ENCODE data around the gene EHD1. TPM values are rescaled to one million over a fixed set of nuclear protein-coding genes. Genes with fewer than 3 reads are reported as not detected.

Gene EHD1
- total and polyA plus RNA-seq, 2 of the 4 experiments (the other 2 are of a cell fraction) = 107 to 209 TPM

- Histone ChIP-seq H2BK15ac (ENCODE audit: low read depth, low read length) (no peak overlapping the region), H3K18ac (ENCODE audit: low read depth, low read length) (no peak overlapping the region), H3K23ac (ENCODE audit: low read depth, low read length) (no peak overlapping the region), H3K4me2 (ENCODE audit: low read depth, low read length) (no peak overlapping the region), H3K9me3 (ENCODE audit: control insufficient read depth, insufficient read depth, low read length) (no peaks in the 10 kb centered on the region), H4K91ac (ENCODE audit: insufficient read depth, low read depth, low read length) (no peak overlapping the region), H4K5ac (ENCODE audit: low read depth, low read length) (no peak overlapping the region), H4K8ac (ENCODE audit: low read depth in 2 of 2, low read length in 2 of 2) (no peak overlapping the region), H2BK20ac (ENCODE audit: low read depth, low read length) (no peak overlapping the region), H3K4ac (ENCODE audit: low read depth, low read length) (peak overlapping the region; percentile 4; the same call in 1 of the 2 replicates), H4K20me1 (ENCODE audit: insufficient read depth, low read length) (peaks cover 21% of the 10 kb centered on the region), H3K4me1 (ENCODE audit: control insufficient read depth, insufficient read depth, low read length) (peaks cover 40% of the 10 kb centered on the region), H3K9ac (ENCODE audit: low read depth, low read length) (no peak overlapping the region), H3K27me3 (ENCODE audit: control insufficient read depth, insufficient read depth, low read length) (no peaks in the 10 kb centered on the region), H2BK5ac (ENCODE audit: low read depth, low read length, poor library complexity, severe bottlenecking) (no peak overlapping the region), H3K14ac (replicated peaks; ENCODE audit: low read depth, low read length) (no peak overlapping the region), H2AK5ac (ENCODE audit: low read depth, low read length) (peak overlapping the region; percentile 11; the same call in 1 of the 2 replicates), H3K4me3 (ENCODE audit: insufficient read depth, low read depth, low read length) (no peak overlapping the region), H3K36me3 (ENCODE audit: control insufficient read depth, insufficient read depth, low read length) (peaks cover 48% of the 10 kb centered on the region), H3K27ac (ENCODE audit: insufficient read depth, low read length) (no peak overlapping the region), H3K56ac (ENCODE audit: extremely low read depth, insufficient read depth, low read length) (no peak overlapping the region), H3K9me1 (ENCODE audit: insufficient read depth, low read length) (peaks cover 38% of the 10 kb centered on the region), H3K79me1 (ENCODE audit: low read depth in 1 of 2, low read length in 2 of 2) (peaks cover 31 to 86% of the 10 kb centered on the region in 2 experiments), H2AK9ac (replicated peaks; ENCODE audit: low read depth, low read length, poor library complexity) (no peak overlapping the region), H2AFZ (replicated peaks; ENCODE audit: low read length, poor library complexity) (no peak overlapping the region), H2BK120ac (ENCODE audit: low read depth, low read length) (no peak overlapping the region)
- WGBS, 2 experiments (ENCODE audit: extremely low coverage in 2 of 2, insufficient read length in 1 of 2) = 73% methylated on average over 11 of the region's 19 CpGs; no CpG with 5 or more reads in 1 of the 2 experiments
- intact Hi-C loops (cut with micrococcal nuclease) = no loop called here
- DNase-seq = no peak
- POLR2A ChIA-PET (ENCODE audit: unreplicated experiment) = no interaction called here
- CTCF ChIA-PET = no interaction called here
- BruUV-seq (replicated peaks) = no TSS peak
- no peak for TF ChIP-seq RCOR1 (IDR thresholded peaks at IDR 0.05; ENCODE audit: insufficient replicate concordance, low read length)
- no peak for TF ChIP-seq BHLHE40 (IDR thresholded peaks at IDR 0.05; ENCODE audit: low read depth, low read length)
- TF ChIP-seq CTCF (conservative IDR thresholded peaks at IDR 0.05; ENCODE audit: low read depth, low read length) = no peak
- TF ChIP-seq RFX5 (IDR thresholded peaks at IDR 0.05; ENCODE audit: low read depth, low read length) = no peak
- TF ChIP-seq, protein P1, sequence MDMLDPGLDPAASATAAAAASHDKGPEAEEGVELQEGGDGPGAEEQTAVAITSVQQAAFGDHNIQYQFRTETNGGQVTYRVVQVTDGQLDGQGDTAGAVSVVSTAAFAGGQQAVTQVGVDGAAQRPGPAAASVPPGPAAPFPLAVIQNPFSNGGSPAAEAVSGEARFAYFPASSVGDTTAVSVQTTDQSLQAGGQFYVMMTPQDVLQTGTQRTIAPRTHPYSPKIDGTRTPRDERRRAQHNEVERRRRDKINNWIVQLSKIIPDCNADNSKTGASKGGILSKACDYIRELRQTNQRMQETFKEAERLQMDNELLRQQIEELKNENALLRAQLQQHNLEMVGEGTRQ (IDR thresholded peaks at IDR 0.05; ENCODE audit: low read depth, low read length) = no peak
- no peak for TF ChIP-seq NFE2L2 (IDR thresholded peaks at IDR 0.05; ENCODE audit: low read depth, low read length)
- TF ChIP-seq MXI1 (IDR thresholded peaks at IDR 0.05; ENCODE audit: borderline replicate concordance, low read depth, low read length) = no peak
- TF ChIP-seq SMC3 (IDR thresholded peaks at IDR 0.05; ENCODE audit: low read depth, low read length) = no peak
- TF ChIP-seq CHD1 (IDR thresholded peaks at IDR 0.05; ENCODE audit: low read depth, low read length) = no peak
- no peak for TF ChIP-seq ELK1 (IDR thresholded peaks at IDR 0.05; ENCODE audit: borderline replicate concordance, low read depth, low read length)
- no peak for TF ChIP-seq FOS (IDR thresholded peaks at IDR 0.05; ENCODE audit: low read depth, low read length)
- TF ChIP-seq MAFK (IDR thresholded peaks at IDR 0.05; ENCODE audit: low read depth, low read length) = no peak
- no peak for TF ChIP-seq POLR2A (IDR thresholded peaks at IDR 0.05; ENCODE audit: low read depth, low read length)
- ATAC-seq (ENCODE audit: low read depth) = no peak
- dilution Hi-C loops (cut with HindIII; ENCODE audit: low sequenced_read_pairs, unreplicated experiment) = no loop called here
- in situ Hi-C loops (cut with MboI; ENCODE audit: low sequenced_read_pairs) = no loop called here
Measured at GRCh38 chr11:64858467-64859263, 19.8 kb downstream of the EHD1 start.

Data from IMR-90 (cell line).